Sigmoid colon (tissue), 4 donors: ENCODE measurements around the gene DNMT1.

Experiments
- POLR2A ChIP-seq, 2 donors: fragments of 450-650 bp; IDR thresholded peaks; one replicate each; pipeline ENCODE4 v1.6.1; 2016; ENCODE audit warnings: antibody characterized with exemption in 2 of 2, mild to moderate bottlenecking in 2 of 2, moderate library complexity in 2 of 2
- POLR2AphosphoS5 ChIP-seq, 4 donors: sonication (generic); formaldehyde crosslinking; IDR thresholded peaks; one replicate each; pipeline ENCODE4 v1.6.1; 2017; ENCODE audit warnings: antibody characterized with exemption in 4 of 4
- TF ChIP-seq, protein P1 (sequence below), 4 experiments: fragments of 450-650 bp in 3 of 4; fragments of 200-600 bp in 1 of 4; IDR thresholded peaks; one replicate each; pipeline ENCODE4 v1.5.1; 2016 to 2019; ENCODE audit warnings: antibody characterized with exemption in 4 of 4, mild to moderate bottlenecking in 3 of 4, moderate library complexity in 2 of 4

DNA sequence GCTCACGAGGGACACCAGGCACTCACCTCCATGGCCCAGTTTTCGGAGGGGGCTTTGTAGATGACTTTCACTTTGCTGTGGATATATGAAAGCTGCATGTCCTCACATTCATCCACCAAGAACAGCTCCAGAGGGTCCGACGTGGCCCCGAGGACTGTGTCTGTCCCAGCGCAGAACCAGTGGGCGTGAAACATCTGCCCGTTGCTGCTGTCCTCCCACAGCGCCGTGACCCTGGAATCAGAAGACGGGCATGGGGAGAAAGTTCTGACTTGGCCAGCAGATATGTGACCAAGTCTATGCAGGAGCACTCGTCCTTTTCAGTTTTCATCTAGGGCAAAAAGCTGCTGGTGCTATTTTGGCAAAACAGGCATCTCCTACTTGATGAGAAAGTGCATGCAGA lies 45.3 kb downstream of the DNMT1 start:
- TF ChIP-seq, protein P1, sequence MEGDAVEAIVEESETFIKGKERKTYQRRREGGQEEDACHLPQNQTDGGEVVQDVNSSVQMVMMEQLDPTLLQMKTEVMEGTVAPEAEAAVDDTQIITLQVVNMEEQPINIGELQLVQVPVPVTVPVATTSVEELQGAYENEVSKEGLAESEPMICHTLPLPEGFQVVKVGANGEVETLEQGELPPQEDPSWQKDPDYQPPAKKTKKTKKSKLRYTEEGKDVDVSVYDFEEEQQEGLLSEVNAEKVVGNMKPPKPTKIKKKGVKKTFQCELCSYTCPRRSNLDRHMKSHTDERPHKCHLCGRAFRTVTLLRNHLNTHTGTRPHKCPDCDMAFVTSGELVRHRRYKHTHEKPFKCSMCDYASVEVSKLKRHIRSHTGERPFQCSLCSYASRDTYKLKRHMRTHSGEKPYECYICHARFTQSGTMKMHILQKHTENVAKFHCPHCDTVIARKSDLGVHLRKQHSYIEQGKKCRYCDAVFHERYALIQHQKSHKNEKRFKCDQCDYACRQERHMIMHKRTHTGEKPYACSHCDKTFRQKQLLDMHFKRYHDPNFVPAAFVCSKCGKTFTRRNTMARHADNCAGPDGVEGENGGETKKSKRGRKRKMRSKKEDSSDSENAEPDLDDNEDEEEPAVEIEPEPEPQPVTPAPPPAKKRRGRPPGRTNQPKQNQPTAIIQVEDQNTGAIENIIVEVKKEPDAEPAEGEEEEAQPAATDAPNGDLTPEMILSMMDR (IDR thresholded peaks at IDR 0.05), result no peak
- TF ChIP-seq POLR2AphosphoS5 (IDR thresholded peaks at IDR 0.05) (no peak), POLR2A (IDR thresholded peaks at IDR 0.05) (no peak)
